Measurements from ENCODE around the gene ANXA6. TPM values are rescaled to one million over a fixed set of nuclear protein-coding genes. Genes with fewer than 3 reads are reported as not detected.

The ANXA6 gene
- total RNA-seq, 2 experiments from 2014 or later, result 26.1 to 74.1 TPM

DNA sequence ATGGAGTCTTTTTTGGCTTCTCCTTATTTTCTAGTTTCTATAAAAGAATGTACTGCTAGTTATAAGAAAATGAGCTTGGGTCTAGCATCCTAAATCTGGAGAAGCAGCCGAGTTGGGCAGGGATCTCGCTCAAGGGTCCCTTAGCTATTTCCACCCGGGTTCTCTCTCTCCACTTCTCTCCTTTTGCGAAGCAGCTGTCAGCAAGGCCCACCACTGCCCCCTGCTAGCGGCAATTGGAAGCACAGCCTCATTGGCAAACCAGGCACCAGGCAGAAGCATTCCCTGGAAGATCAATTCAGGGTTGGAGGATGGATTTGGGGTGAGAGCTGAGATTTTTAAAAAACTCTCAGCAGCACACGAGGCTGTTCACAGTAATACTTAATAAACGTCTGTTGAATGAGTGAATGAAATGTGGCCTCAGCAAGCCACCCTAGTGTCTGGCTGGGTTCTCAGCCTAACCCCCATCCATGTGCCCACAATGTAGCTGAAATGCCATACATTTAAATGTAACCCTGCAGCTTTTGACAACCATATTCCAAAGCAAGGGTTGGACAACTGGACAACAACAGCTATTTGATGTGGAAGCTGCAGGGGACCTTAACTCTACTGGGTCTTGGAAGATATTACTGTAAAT is 42.2 kb downstream of the ANXA6 start:
- H3K4me1 ChIP-seq (ENCODE audit: insufficient read depth, low read length, poor library complexity, severe bottlenecking), result peaks cover 9% of the 10 kb centered on the region
- H3K9me3 ChIP-seq (ENCODE audit: low read length), result no peaks in the 10 kb centered on the region
- DNase-seq (ENCODE audit: low spot score), result peak; percentile 72
- H3K9me2 ChIP-seq (ENCODE audit: insufficient read depth, low read length), result no peaks in the 10 kb centered on the region
- H2AFZ ChIP-seq (ENCODE audit: low read length), result no peak overlapping the region
- no peak overlapping the region for H3K4me2 ChIP-seq (ENCODE audit: low read length)
- no peaks in the 10 kb centered on the region for H3K79me2 ChIP-seq (ENCODE audit: insufficient read depth, low read depth, low read length)
- no peak for TF ChIP-seq EZH2phosphoT487 (IDR thresholded peaks at IDR 0.05; ENCODE audit: borderline replicate concordance, low read depth, low read length)
- TF ChIP-seq, protein P1, sequence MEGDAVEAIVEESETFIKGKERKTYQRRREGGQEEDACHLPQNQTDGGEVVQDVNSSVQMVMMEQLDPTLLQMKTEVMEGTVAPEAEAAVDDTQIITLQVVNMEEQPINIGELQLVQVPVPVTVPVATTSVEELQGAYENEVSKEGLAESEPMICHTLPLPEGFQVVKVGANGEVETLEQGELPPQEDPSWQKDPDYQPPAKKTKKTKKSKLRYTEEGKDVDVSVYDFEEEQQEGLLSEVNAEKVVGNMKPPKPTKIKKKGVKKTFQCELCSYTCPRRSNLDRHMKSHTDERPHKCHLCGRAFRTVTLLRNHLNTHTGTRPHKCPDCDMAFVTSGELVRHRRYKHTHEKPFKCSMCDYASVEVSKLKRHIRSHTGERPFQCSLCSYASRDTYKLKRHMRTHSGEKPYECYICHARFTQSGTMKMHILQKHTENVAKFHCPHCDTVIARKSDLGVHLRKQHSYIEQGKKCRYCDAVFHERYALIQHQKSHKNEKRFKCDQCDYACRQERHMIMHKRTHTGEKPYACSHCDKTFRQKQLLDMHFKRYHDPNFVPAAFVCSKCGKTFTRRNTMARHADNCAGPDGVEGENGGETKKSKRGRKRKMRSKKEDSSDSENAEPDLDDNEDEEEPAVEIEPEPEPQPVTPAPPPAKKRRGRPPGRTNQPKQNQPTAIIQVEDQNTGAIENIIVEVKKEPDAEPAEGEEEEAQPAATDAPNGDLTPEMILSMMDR (conservative IDR thresholded peaks at IDR 0.05; ENCODE audit: low read length), result peak; percentile 99
- no peaks in the 10 kb centered on the region for H4K20me1 ChIP-seq (ENCODE audit: insufficient read depth, low read length)
- intact Hi-C loops (cut with micrococcal nuclease; ENCODE audit: unreplicated experiment), result loop anchor here (1.0 to 5.0 kb wide), 2 partner anchors 64 to 313 kb away; no protein-coding TSS in a partner anchor
- H3K4me3 ChIP-seq (ENCODE audit: low read depth, low read length, poor library complexity, severe bottlenecking), result no peak overlapping the region
- ChIA-PET POLR2A (interaction anchor here (0.6 to 2.8 kb wide), 11 partner anchors 11 to 123 kb away, joined by 3 to 17 read pairs (median 5); no protein-coding TSS in a partner anchor), CTCF (ENCODE audit: unreplicated experiment) (interaction anchor here (0.7 to 2.7 kb wide), 16 partner anchors 9 to 142 kb away, joined by 3 to 32 read pairs (median 4); partner anchors contain the start of gene ANXA6)
- H3K27ac ChIP-seq (ENCODE audit: low read depth, low read length, poor library complexity, severe bottlenecking), result no peak overlapping the region
- BruUV-seq (replicated peaks), result no TSS peak
- peaks cover 16% of the 10 kb centered on the region; the same call in 1 of the 2 replicates for H3K36me3 ChIP-seq (ENCODE audit: insufficient read depth, low read length)

DNA sequence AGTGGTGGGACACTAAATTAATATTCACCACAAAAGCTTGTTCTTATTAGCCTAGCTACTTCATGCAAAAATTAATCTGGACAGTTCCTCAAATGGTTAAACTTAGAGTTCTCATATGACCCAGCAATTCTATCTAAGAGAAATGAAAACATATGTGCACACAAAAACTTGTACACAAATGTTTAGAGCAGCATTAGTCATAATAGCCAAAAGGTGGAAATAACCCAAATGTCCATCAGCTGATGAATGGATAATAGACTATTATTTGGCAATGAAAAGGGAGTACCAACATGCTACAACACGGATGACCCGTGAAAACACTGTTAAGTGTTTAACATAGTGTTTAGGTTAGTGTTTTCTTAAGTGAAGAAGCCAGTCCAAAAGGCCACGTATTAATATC is 43.9 kb downstream of the ANXA6 start:
- Histone ChIP-seq H4K20me1 (ENCODE audit: insufficient read depth, low read length) (no peaks in the 10 kb centered on the region), H3K4me2 (ENCODE audit: low read length) (no peak overlapping the region), H3K4me3 (ENCODE audit: low read depth, low read length, poor library complexity, severe bottlenecking) (no peak overlapping the region), H2AFZ (ENCODE audit: low read length) (no peak overlapping the region), H3K36me3 (ENCODE audit: insufficient read depth, low read length) (peaks cover 24% of the 10 kb centered on the region; the same call in 1 of the 2 replicates), H3K79me2 (ENCODE audit: insufficient read depth, low read depth, low read length) (no peaks in the 10 kb centered on the region), H3K9me2 (ENCODE audit: insufficient read depth, low read length) (no peaks in the 10 kb centered on the region), H3K4me1 (ENCODE audit: insufficient read depth, low read length, poor library complexity, severe bottlenecking) (peaks cover 9% of the 10 kb centered on the region), H3K27ac (ENCODE audit: low read depth, low read length, poor library complexity, severe bottlenecking) (no peak overlapping the region), H3K9me3 (ENCODE audit: low read length) (no peaks in the 10 kb centered on the region)
- POLR2A ChIA-PET, result interaction anchor here (1.0 to 2.8 kb wide), 2 partner anchors 15 to 70 kb away, joined by 3 to 10 read pairs; no protein-coding TSS in a partner anchor
- BruUV-seq (replicated peaks), result TSS peak; percentile 40
- CTCF ChIA-PET (ENCODE audit: unreplicated experiment), result interaction anchor here (0.6 to 1.0 kb wide), 2 partner anchors 62 to 64 kb away, joined by 3 read pairs; no protein-coding TSS in a partner anchor
- no peak for TF ChIP-seq EZH2phosphoT487 (IDR thresholded peaks at IDR 0.05; ENCODE audit: borderline replicate concordance, low read depth, low read length)
- TF ChIP-seq, protein P1 (conservative IDR thresholded peaks at IDR 0.05; ENCODE audit: low read length), result no peak
- intact Hi-C loops (cut with micrococcal nuclease; ENCODE audit: unreplicated experiment), result no loop called here
- DNase-seq (ENCODE audit: low spot score), result no peak

DNA sequence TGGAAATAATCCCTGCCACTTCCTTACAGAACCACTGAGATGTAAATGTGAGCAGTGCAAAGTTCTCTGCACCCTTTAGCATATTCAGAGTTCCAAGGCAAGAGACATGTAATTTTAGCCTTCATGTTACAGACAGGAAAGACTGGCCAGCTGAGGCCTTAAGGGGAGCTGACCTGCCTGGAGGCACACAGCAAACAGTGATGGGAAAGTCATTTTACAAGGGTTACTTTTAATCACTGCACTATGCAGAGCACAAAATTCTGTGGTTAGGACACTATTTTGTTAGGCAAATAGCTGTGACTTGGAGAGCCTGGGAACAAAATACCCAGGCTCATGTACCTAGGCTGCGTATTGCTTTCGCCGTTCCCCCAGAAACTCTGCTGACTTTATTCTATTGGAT is 46.6 kb downstream of the ANXA6 start:
- BruUV-seq (replicated peaks), result no TSS peak

More for the DNA sequence above, 46.6 kb downstream of the ANXA6 start:
- Histone ChIP-seq H4K20me1 (ENCODE audit: insufficient read depth, low read length) (no peaks in the 10 kb centered on the region), H3K27ac (ENCODE audit: low read depth, low read length, poor library complexity, severe bottlenecking) (no peak overlapping the region), H3K9me2 (ENCODE audit: insufficient read depth, low read length) (no peaks in the 10 kb centered on the region), H3K4me2 (ENCODE audit: low read length) (peak overlapping the region; percentile 44; the same call in 1 of the 2 replicates), H3K4me1 (ENCODE audit: insufficient read depth, low read length, poor library complexity, severe bottlenecking) (peaks cover 9% of the 10 kb centered on the region), H3K79me2 (ENCODE audit: insufficient read depth, low read depth, low read length) (no peaks in the 10 kb centered on the region), H3K36me3 (ENCODE audit: insufficient read depth, low read length) (peaks cover 20% of the 10 kb centered on the region; the same call in 1 of the 2 replicates), H2AFZ (ENCODE audit: low read length) (no peak overlapping the region), H3K4me3 (ENCODE audit: low read depth, low read length, poor library complexity, severe bottlenecking) (no peak overlapping the region), H3K9me3 (ENCODE audit: low read length) (no peaks in the 10 kb centered on the region)
- TF ChIP-seq EZH2phosphoT487 (IDR thresholded peaks at IDR 0.05; ENCODE audit: borderline replicate concordance, low read depth, low read length), result no peak
- TF ChIP-seq, protein P1 (conservative IDR thresholded peaks at IDR 0.05; ENCODE audit: low read length), result no peak
- intact Hi-C loops (cut with micrococcal nuclease; ENCODE audit: unreplicated experiment), result no loop called here
- no peak for DNase-seq (ENCODE audit: low spot score)
- CTCF ChIA-PET (ENCODE audit: unreplicated experiment), result interaction anchor here (0.8 kb wide), 1 partner anchor 53 kb away, joined by 3 read pairs; no protein-coding TSS in a partner anchor
- POLR2A ChIA-PET, result interaction anchor here (0.5 kb wide), 1 partner anchor 31 kb away, joined by 3 read pairs; no protein-coding TSS in a partner anchor

Data from OCI-LY7 (cell line).